Activated CD8-positive, alpha-beta T cell treated with anti-CD3 and anti-CD28 coated beads for 36 hours (primary cell): ENCODE results near the gene CXCR6. TPM values are rescaled to one million over a fixed set of nuclear protein-coding genes. Genes with fewer than 3 reads are reported as not detected.

Source experiments
- ATAC-seq: fragments of 200-7000 bp; cut with Tn5 transposase; one replicate; pipeline ENCODE4 v1.10.0; 2021; ENCODE audit warnings: mild to moderate bottlenecking, moderate library complexity
- CTCF ChIA-PET: fragments of 350-600 bp; sonication (Branson Sonifier 250); formaldehyde crosslinking; loops from one replicate; lab custom pipeline; 2021; ENCODE audit warnings: antibody characterized with exemption; lab: Charles Lee
- POLR2A ChIA-PET: fragments of 350-600 bp; sonication (Branson Sonifier 250); formaldehyde crosslinking; loops from one replicate; lab custom pipeline; 2021; ENCODE audit warnings: antibody characterized with exemption; lab: Charles Lee
- DNase-seq: peaks from one replicate; pipeline ENCODE4 v3.0.0-alpha.2; 2020
- H3K27ac Mint-ChIP-seq: one replicate; pipeline ENCODE4 v1.8.0; 2021; ENCODE audit warnings: mild to moderate bottlenecking, mixed read lengths
- H3K27me3 Mint-ChIP-seq: one replicate; pipeline ENCODE4 v1.8.0; 2021; ENCODE audit warnings: mixed read lengths
- H3K36me3 Mint-ChIP-seq: one replicate; pipeline ENCODE4 v1.8.0; 2021; ENCODE audit warnings: low read depth, mixed read lengths
- H3K4me1 Mint-ChIP-seq: one replicate; pipeline ENCODE4 v1.8.0; 2021; ENCODE audit warnings: low read depth, mixed read lengths
- H3K4me3 Mint-ChIP-seq: one replicate; pipeline ENCODE4 v1.8.0; 2021; ENCODE audit warnings: mild to moderate bottlenecking, moderate library complexity, mixed read lengths
- H3K9me3 Mint-ChIP-seq: one replicate; pipeline ENCODE4 v1.8.0; 2021; ENCODE audit warnings: mixed read lengths
- intact Hi-C: fragments of 100-400 bp; cut with micrococcal nuclease; formaldehyde crosslinking; loops from one replicate; pipeline ENCODE4 v1.10.0; 2022
- total RNA-seq, 2 experiments: library from RNA; stranded (reverse); gene quantifications; one replicate each; pipeline ENCODE4 v1.2.3, GENCODE V29; 2021
- TF ChIP-seq, protein P1 (sequence below): fragments of 200-600 bp; IDR thresholded peaks from one replicate; pipeline ENCODE4 v1.8.0; 2022; ENCODE audit warnings: antibody characterized with exemption, mild to moderate bottlenecking

CXCR6 gene
- total RNA-seq, 2 experiments from 2014 or later, result 3.2 to 3.4 TPM

GRCh38 chr3:45958321-45958791 is 15.1 kb downstream of the CXCR6 start:
- Mint-ChIP-seq H3K9me3 (no peaks in the 10 kb centered on the region), H3K27ac (peak overlapping the region; percentile 44), H3K4me1 (peaks cover 31% of the 10 kb centered on the region), H3K27me3 (no peaks in the 10 kb centered on the region), H3K4me3 (no peak overlapping the region), H3K36me3 (peaks cover 91% of the 10 kb centered on the region)
- ChIA-PET CTCF (interaction anchor here (0.7 to 14.2 kb wide), 5 partner anchors 10 to 123 kb away, joined by 3 to 136 read pairs (median 4); no protein-coding TSS in a partner anchor), POLR2A (interaction anchor here (1.2 to 5.0 kb wide), 9 partner anchors 8 to 107 kb away, joined by 3 to 17 read pairs (median 5); partner anchors contain the start of gene CXCR6)
- ATAC-seq, result no peak
- intact Hi-C loops, result no loop called here
- DNase-seq, result no peak
- TF ChIP-seq, protein P1, sequence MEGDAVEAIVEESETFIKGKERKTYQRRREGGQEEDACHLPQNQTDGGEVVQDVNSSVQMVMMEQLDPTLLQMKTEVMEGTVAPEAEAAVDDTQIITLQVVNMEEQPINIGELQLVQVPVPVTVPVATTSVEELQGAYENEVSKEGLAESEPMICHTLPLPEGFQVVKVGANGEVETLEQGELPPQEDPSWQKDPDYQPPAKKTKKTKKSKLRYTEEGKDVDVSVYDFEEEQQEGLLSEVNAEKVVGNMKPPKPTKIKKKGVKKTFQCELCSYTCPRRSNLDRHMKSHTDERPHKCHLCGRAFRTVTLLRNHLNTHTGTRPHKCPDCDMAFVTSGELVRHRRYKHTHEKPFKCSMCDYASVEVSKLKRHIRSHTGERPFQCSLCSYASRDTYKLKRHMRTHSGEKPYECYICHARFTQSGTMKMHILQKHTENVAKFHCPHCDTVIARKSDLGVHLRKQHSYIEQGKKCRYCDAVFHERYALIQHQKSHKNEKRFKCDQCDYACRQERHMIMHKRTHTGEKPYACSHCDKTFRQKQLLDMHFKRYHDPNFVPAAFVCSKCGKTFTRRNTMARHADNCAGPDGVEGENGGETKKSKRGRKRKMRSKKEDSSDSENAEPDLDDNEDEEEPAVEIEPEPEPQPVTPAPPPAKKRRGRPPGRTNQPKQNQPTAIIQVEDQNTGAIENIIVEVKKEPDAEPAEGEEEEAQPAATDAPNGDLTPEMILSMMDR, result no peak

DNA sequence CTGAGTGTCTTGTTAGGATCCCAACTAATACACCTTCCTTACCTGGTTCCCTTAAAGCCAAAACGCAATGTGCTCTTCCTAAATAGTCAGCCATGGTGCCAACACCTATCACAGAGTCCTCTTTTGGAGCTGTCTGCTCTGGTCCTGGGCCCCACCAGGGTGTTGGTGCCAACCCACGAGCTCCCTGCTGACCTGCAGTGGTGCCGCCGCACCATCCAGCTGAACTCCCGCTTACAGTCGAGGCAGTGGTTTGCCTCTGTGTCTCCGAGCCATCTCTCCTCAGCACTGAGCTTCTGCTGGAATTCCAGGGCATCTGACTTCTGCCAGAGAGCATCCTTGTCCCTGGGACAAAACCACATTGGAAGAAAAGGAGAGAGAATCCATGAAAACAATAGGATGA is 15.9 kb downstream of the CXCR6 start:
- no peaks in the 10 kb centered on the region for H3K9me3 Mint-ChIP-seq
- TF ChIP-seq, protein P1, result no peak
- H3K27ac Mint-ChIP-seq, result no peak overlapping the region
- peaks cover 91% of the 10 kb centered on the region for H3K36me3 Mint-ChIP-seq
- DNase-seq (no peak), ATAC-seq (no peak)
- no peaks in the 10 kb centered on the region for H3K27me3 Mint-ChIP-seq
- intact Hi-C loops, result no loop called here
- H3K4me3 Mint-ChIP-seq, result no peak overlapping the region
- peaks cover 33% of the 10 kb centered on the region for H3K4me1 Mint-ChIP-seq
- CTCF ChIA-PET, result interaction anchor here (1.1 to 14.2 kb wide), 4 partner anchors 7 to 419 kb away, joined by 3 to 136 read pairs (median 24); no protein-coding TSS in a partner anchor
- POLR2A ChIA-PET, result interaction anchor here (1.2 to 5.0 kb wide), 8 partner anchors 9 to 106 kb away, joined by 3 to 17 read pairs (median 6); partner anchors contain the start of gene CXCR6

DNA sequence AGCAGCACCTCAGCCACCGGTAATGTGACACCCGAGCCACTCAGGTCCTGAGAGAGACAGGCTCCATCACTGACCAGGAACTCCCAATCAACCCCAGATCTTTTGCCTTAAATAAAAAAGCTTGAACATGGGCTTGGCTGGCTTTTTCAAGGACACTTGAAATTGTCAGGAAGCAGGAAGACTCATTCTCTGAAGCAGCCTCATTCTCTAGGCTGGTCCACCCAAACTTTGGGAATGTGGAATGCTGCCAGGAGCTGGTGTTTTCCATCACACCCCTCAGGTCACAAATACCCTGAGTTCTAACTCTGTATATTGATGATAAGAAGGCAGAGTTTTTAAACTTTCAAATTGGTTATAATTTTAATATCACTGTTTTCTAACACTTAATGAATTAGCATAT is 17.0 kb downstream of the CXCR6 start:
- Mint-ChIP-seq H3K9me3 (no peaks in the 10 kb centered on the region), H3K27ac (no peak overlapping the region), H3K4me1 (peaks cover 44% of the 10 kb centered on the region), H3K4me3 (no peak overlapping the region), H3K27me3 (no peaks in the 10 kb centered on the region), H3K36me3 (peaks cover 91% of the 10 kb centered on the region)
- ChIA-PET POLR2A (interaction anchor here (0.9 to 5.0 kb wide), 6 partner anchors 10 to 124 kb away, joined by 3 to 17 read pairs (median 4); partner anchors contain the start of gene FYCO1), CTCF (interaction anchor here (3.6 to 14.2 kb wide), 3 partner anchors 8 to 117 kb away, joined by 20 to 136 read pairs (median 28); no protein-coding TSS in a partner anchor)
- intact Hi-C loops, result no loop called here
- ATAC-seq, result no peak
- TF ChIP-seq, protein P1, result no peak
- DNase-seq, result no peak

GRCh38 chr3:45962033-45962432 is 18.8 kb downstream of the CXCR6 start:
- Mint-ChIP-seq H3K4me1 (peaks cover 57% of the 10 kb centered on the region), H3K27me3 (no peaks in the 10 kb centered on the region), H3K27ac (peak overlapping the region; percentile 13), H3K9me3 (no peaks in the 10 kb centered on the region), H3K36me3 (peaks cover 90% of the 10 kb centered on the region), H3K4me3 (no peak overlapping the region)
- intact Hi-C loops, result loop anchor here (2.0 kb wide), 1 partner anchor 15 kb away; no protein-coding TSS in a partner anchor
- DNase-seq (peak; percentile 76), ATAC-seq (peak; percentile 52)
- ChIA-PET POLR2A (interaction anchor here (0.7 to 5.0 kb wide), 7 partner anchors 9 to 53 kb away, joined by 3 to 17 read pairs (median 6); partner anchors contain the start of genes CXCR6 and FYCO1), CTCF (interaction anchor here (0.7 to 14.2 kb wide), 16 partner anchors 10 to 417 kb away, joined by 3 to 136 read pairs (median 4); partner anchors contain the start of genes CXCR6 and FYCO1)
- TF ChIP-seq, protein P1, result no peak

DNA sequence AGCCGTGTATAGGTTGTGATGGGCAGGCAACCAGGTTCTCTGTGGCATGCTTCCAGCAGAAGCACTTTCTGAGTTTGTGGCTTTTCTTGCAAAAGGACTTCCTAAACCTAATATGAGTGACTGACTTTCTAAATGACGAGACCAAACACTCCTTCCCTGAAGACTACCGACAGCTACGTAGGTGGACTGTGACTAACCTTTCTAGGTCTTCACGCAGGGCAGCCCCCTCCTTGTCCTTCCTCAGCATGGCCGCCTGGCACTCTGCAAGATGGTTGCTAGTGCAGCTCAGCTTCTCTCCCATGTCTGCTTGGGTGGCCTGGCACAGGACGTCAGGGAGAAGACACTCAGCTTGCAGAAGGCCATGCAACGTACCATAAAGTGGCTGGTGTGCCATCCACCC is 20.9 kb downstream of the CXCR6 start:
- Mint-ChIP-seq H3K4me1 (peaks cover 65% of the 10 kb centered on the region), H3K4me3 (no peak overlapping the region), H3K27me3 (no peaks in the 10 kb centered on the region), H3K27ac (peak overlapping the region; percentile 82), H3K36me3 (peaks cover 91% of the 10 kb centered on the region), H3K9me3 (no peaks in the 10 kb centered on the region)
- POLR2A ChIA-PET, result interaction anchor here (0.7 to 5.2 kb wide), 10 partner anchors 9 to 31 kb away, joined by 3 to 38 read pairs (median 6); partner anchors contain the start of gene CXCR6
- peak; percentile 88 for ATAC-seq
- intact Hi-C loops, result no loop called here
- CTCF ChIA-PET, result interaction anchor here (1.5 to 14.2 kb wide), 4 partner anchors 11 to 113 kb away, joined by 4 to 136 read pairs (median 30); no protein-coding TSS in a partner anchor
- DNase-seq, result peak; percentile 84
- TF ChIP-seq, protein P1, result no peak
